SJSA1 (cell line): Measurements from ENCODE around the gene RAMP2. TPM values are rescaled to one million over a fixed set of nuclear protein-coding genes. Genes with fewer than 3 reads are reported as not detected.
"Not testable (repeated sequence)": the region's sequence is repeated elsewhere in the genome, so short reads cannot be mapped to it uniquely, and the experiment has no call there.

ENCODE experiments used
- DNase-seq, 2 experiments: peaks; one replicate each; pipeline ENCODE4 v3.0.0-alpha.2; 2015 to 2020; ENCODE audit warnings: low spot score in 2 of 2, low read depth in 1 of 2
- H3K27ac ChIP-seq: fragments of 250-450 bp; sonication (Bioruptor Pico); 2 replicates; pipeline ENCODE4 v1.5.1; 2020; ENCODE audit warnings: mild to moderate bottlenecking, moderate library complexity
- H3K27me3 ChIP-seq: fragments of 250-450 bp; sonication (Bioruptor Pico); replicated peaks from 2 replicates; pipeline ENCODE4 v1.5.1; 2020; ENCODE audit warnings: mild to moderate bottlenecking, moderate library complexity
- H3K36me3 ChIP-seq: fragments of 250-450 bp; sonication (Bioruptor Pico); 2 replicates; pipeline ENCODE4 v1.5.1; 2020; ENCODE audit warnings: mild to moderate bottlenecking
- H3K4me1 ChIP-seq: fragments of 250-450 bp; sonication (Bioruptor Pico); replicated peaks from 2 replicates; pipeline ENCODE4 v1.6.1; 2021; ENCODE audit warnings: mild to moderate bottlenecking
- H3K4me3 ChIP-seq: fragments of 250-450 bp; sonication (Bioruptor Pico); 2 replicates; pipeline ENCODE4 v1.5.1; 2020; ENCODE audit warnings: mild to moderate bottlenecking
- H3K9me3 ChIP-seq: fragments of 250-450 bp; sonication (Bioruptor Pico); replicated peaks from 2 replicates; pipeline ENCODE4 v1.5.1; 2020; ENCODE audit warnings: mild to moderate bottlenecking
- total RNA-seq: library from RNA; depleted of rRNA; stranded (reverse); fragments of >200 nt; shearing (Covaris generic); gene quantifications from 2 replicates; pipeline ENCODE4 v1.2.3, GENCODE V29; 2014; rRNA removed

The RAMP2 gene
- total RNA-seq: not detected in 2 replicates

- H3K27ac ChIP-seq: no peak within 1 kb of the TSS
- no peaks in the 10 kb centered on the region for H3K9me3 ChIP-seq
- no peak for DNase-seq
- H3K27me3 ChIP-seq: peaks cover 24% of the 10 kb centered on the region
- H3K4me3 ChIP-seq: peak within 1 kb of the TSS; percentile 35
- no peaks in the 10 kb centered on the region for H3K36me3 ChIP-seq
- H3K4me1 ChIP-seq: peaks cover 16% of the 10 kb centered on the region
Observed at GRCh38 chr17:42760652-42761581, at the start of gene RAMP2. RAMP2 (plus strand) TSS chr17:42761227; CDS start chr17:42761262, 35 bp downstream.

GRCh38 chr17:42720996-42721583, 39.9 kb upstream of the RAMP2 start:
- Histone ChIP-seq H3K36me3 (peaks cover 16% of the 10 kb centered on the region), H3K4me3 (no peak overlapping the region), H3K27me3 (no peaks in the 10 kb centered on the region), H3K9me3 (no peaks in the 10 kb centered on the region), H3K27ac (no peak overlapping the region), H3K4me1 (no peaks in the 10 kb centered on the region)
- DNase-seq: peak in 1 of 2 experiments; percentile 32

- Histone ChIP-seq H3K36me3 (peaks cover 17% of the 10 kb centered on the region), H3K27ac (no peak overlapping the region), H3K9me3 (no peaks in the 10 kb centered on the region), H3K4me1 (no peaks in the 10 kb centered on the region), H3K27me3 (no peaks in the 10 kb centered on the region), H3K4me3 (no peak overlapping the region)
- DNase-seq: no peak
Observed at GRCh38 chr17:42723636-42724035, 37.4 kb upstream of the RAMP2 start.

GRCh38 chr17:42725143-42725542, 35.9 kb upstream of the RAMP2 start:
- H3K4me3 ChIP-seq: no peak overlapping the region
- H3K9me3 ChIP-seq: no peaks in the 10 kb centered on the region
- no peaks in the 10 kb centered on the region for H3K4me1 ChIP-seq
- no peak overlapping the region for H3K27ac ChIP-seq
- H3K36me3 ChIP-seq: peaks cover 13% of the 10 kb centered on the region
- DNase-seq: no peak
- no peaks in the 10 kb centered on the region for H3K27me3 ChIP-seq

GRCh38 chr17:42740699-42741098, 20.3 kb upstream of the RAMP2 start:
- Histone ChIP-seq H3K27ac (no peak overlapping the region), H3K4me1 (peaks cover 8% of the 10 kb centered on the region), H3K36me3 (no peaks in the 10 kb centered on the region), H3K4me3 (no peak overlapping the region), H3K9me3 (no peaks in the 10 kb centered on the region; the same call in 1 of the 2 replicates), H3K27me3 (no peaks in the 10 kb centered on the region)
- DNase-seq: no peak

- not testable (repeated sequence) for H3K9me3 ChIP-seq, H3K4me1 ChIP-seq, H3K4me3 ChIP-seq, DNase-seq, H3K27ac ChIP-seq, H3K36me3 ChIP-seq, H3K27me3 ChIP-seq
Observed at GRCh38 chr17:42742916-42743315, 18.1 kb upstream of the RAMP2 start.

- no peaks in the 10 kb centered on the region; the same call in 1 of the 2 replicates for H3K9me3 ChIP-seq
- no peak overlapping the region for H3K27ac ChIP-seq
- H3K36me3 ChIP-seq: no peaks in the 10 kb centered on the region
- DNase-seq: no peak
- peak overlapping the region; percentile 52 for H3K4me3 ChIP-seq
- peaks cover 8% of the 10 kb centered on the region for H3K4me1 ChIP-seq
- 0 out of 2 replicates have a peak, but pooled peaks cover 2% of the 10 kb centered on the region for H3K27me3 ChIP-seq
Observed at GRCh38 chr17:42743595-42744282, 17.3 kb upstream of the RAMP2 start.

GRCh38 chr17:42744283-42744805, 16.7 kb upstream of the RAMP2 start:
- Histone ChIP-seq H3K4me1 (peaks cover 12% of the 10 kb centered on the region), H3K9me3 (no peaks in the 10 kb centered on the region; the same call in 1 of the 2 replicates), H3K36me3 (no peaks in the 10 kb centered on the region), H3K27me3 (0 out of 2 replicates have a peak, but pooled peaks cover 2% of the 10 kb centered on the region), H3K4me3 (peak overlapping the region; percentile 52), H3K27ac (no peak overlapping the region)
- DNase-seq: peak; percentile 42 to 65

GRCh38 chr17:42744806-42745617, 16.0 kb upstream of the RAMP2 start, which contains the start of gene EZH1:
EZH1 (minus strand) TSS chr17:42745040; CDS start chr17:42728941, 16,099 bp downstream.
- Histone ChIP-seq H3K4me1 (peaks cover 17% of the 10 kb centered on the region), H3K4me3 (peak within 1 kb of the TSS; percentile 52), H3K27ac (no peak within 1 kb of the TSS), H3K27me3 (0 out of 2 replicates have a peak, but pooled peaks cover 2% of the 10 kb centered on the region), H3K9me3 (no peaks in the 10 kb centered on the region; the same call in 1 of the 2 replicates), H3K36me3 (no peaks in the 10 kb centered on the region)
- DNase-seq: peak; percentile 87 to 89

- H3K27me3 ChIP-seq: 0 out of 2 replicates have a peak, but pooled peaks cover 2% of the 10 kb centered on the region
- no peaks in the 10 kb centered on the region; the same call in 1 of the 2 replicates for H3K9me3 ChIP-seq
- H3K4me3 ChIP-seq: no peak overlapping the region
- no peaks in the 10 kb centered on the region for H3K36me3 ChIP-seq
- no peak overlapping the region for H3K27ac ChIP-seq
- DNase-seq: no peak
- peaks cover 17% of the 10 kb centered on the region for H3K4me1 ChIP-seq
Observed at GRCh38 chr17:42748202-42748907, 12.7 kb upstream of the RAMP2 start.

- Histone ChIP-seq H3K4me3 (no peak overlapping the region), H3K36me3 (no peaks in the 10 kb centered on the region), H3K9me3 (no peaks in the 10 kb centered on the region; the same call in 1 of the 2 replicates), H3K27ac (no peak overlapping the region), H3K27me3 (0 out of 2 replicates have a peak, but pooled peaks cover 2% of the 10 kb centered on the region), H3K4me1 (peaks cover 14% of the 10 kb centered on the region)
- peak in 1 of 2 experiments; percentile 24 for DNase-seq
Observed at GRCh38 chr17:42748908-42749798, 11.9 kb upstream of the RAMP2 start.
